ENCODE data around the gene RYR1.

DNA sequence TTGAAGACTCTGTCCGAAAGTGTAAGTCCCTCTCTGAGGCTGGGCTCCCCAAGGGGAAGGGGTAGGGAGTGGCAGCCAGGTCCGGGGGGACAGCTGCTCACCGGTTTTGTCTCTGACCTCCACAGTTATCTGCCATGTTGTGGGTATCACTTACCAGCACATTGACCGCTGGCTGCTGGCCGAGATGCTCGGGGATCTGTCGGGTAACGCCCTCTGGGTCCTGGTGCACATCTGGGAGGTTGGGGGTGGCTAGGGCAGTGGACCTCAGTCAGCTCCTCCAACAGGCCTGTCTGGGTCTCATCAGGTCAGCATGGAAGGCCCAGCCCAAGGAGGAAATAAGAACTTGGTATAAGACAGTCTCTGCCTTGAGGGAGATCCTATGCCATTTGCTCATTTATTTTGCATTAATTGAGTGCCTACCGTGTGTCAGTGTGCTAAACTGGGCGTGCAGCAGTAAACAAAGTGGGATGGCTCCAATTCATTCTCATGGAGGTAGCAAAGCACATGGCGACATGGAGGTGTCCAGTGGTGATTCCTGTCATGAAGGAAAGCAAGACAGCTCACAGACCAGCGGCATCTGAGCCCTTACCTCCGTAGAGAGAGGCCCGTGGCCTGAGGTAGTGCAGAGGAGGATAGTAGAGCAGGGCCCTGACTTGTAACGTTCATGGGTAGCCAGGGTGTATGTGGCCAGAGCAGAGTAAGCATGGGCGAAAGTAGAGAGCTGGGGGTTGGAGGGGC lies 199.2 kb downstream of the RYR1 start:
- TF ChIP-seq, protein P1, sequence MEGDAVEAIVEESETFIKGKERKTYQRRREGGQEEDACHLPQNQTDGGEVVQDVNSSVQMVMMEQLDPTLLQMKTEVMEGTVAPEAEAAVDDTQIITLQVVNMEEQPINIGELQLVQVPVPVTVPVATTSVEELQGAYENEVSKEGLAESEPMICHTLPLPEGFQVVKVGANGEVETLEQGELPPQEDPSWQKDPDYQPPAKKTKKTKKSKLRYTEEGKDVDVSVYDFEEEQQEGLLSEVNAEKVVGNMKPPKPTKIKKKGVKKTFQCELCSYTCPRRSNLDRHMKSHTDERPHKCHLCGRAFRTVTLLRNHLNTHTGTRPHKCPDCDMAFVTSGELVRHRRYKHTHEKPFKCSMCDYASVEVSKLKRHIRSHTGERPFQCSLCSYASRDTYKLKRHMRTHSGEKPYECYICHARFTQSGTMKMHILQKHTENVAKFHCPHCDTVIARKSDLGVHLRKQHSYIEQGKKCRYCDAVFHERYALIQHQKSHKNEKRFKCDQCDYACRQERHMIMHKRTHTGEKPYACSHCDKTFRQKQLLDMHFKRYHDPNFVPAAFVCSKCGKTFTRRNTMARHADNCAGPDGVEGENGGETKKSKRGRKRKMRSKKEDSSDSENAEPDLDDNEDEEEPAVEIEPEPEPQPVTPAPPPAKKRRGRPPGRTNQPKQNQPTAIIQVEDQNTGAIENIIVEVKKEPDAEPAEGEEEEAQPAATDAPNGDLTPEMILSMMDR (IDR thresholded peaks at IDR 0.05; ENCODE audit: poor library complexity): no peak
- TF ChIP-seq EZH2 (IDR thresholded peaks at IDR 0.05; ENCODE audit: borderline replicate concordance) (no peak), EZH2phosphoT487 (IDR thresholded peaks at IDR 0.05; ENCODE audit: low read depth, severe bottlenecking, unreplicated experiment) (no peak)

All from hepatocyte (in vitro differentiated cells).